Effector memory CD4-positive, alpha-beta T cell (primary cell): Measurements from ENCODE around the gene CES4A.
"Not testable (repeated sequence)": the region's sequence is repeated elsewhere in the genome, so short reads cannot be mapped to it uniquely, and the experiment has no call there.

ENCODE experiments used
- DNase-seq, 3 donors: peaks; one replicate each; pipeline ENCODE4 v3.0.0-alpha.2; 2020
- H3K27ac ChIP-seq: 2 replicates; pipeline ENCODE4 v1.7.0; 2013; ENCODE audit warnings: mild to moderate bottlenecking, low read length, moderate library complexity; ENCODE audit not compliant: insufficient read depth, poor library complexity, severe bottlenecking
- H3K27me3 ChIP-seq: replicated peaks from 2 replicates; pipeline ENCODE4 v1.7.0; 2013; ENCODE audit warnings: mild to moderate bottlenecking, low read length; ENCODE audit not compliant: insufficient read depth, control insufficient read depth, poor library complexity, severe bottlenecking
- H3K36me3 ChIP-seq: 2 replicates; pipeline ENCODE4 v1.7.0; 2013; ENCODE audit warnings: mild to moderate bottlenecking, low read length, moderate library complexity; ENCODE audit not compliant: control insufficient read depth, insufficient read depth
- H3K4me1 ChIP-seq: 2 replicates; pipeline ENCODE4 v1.7.0; 2013; ENCODE audit warnings: low read length, mild to moderate bottlenecking; ENCODE audit not compliant: control insufficient read depth, insufficient read depth, poor library complexity, severe bottlenecking
- H3K4me3 ChIP-seq: 2 replicates; pipeline ENCODE4 v1.7.0; 2013; ENCODE audit warnings: low read length, low read depth, mild to moderate bottlenecking; ENCODE audit not compliant: insufficient read depth, poor library complexity, severe bottlenecking
- H3K9me3 ChIP-seq: 2 replicates; pipeline ENCODE4 v1.7.0; 2013; ENCODE audit warnings: mild to moderate bottlenecking, low read length, moderate library complexity; ENCODE audit not compliant: control insufficient read depth

CES4A gene

GRCh38 chr16:66970775-66971720, 17.3 kb upstream of the CES4A start:
- H3K4me3 ChIP-seq: no peak overlapping the region
- no peaks in the 10 kb centered on the region for H3K36me3 ChIP-seq
- DNase-seq: no peak
- H3K27me3 ChIP-seq: no peaks in the 10 kb centered on the region
- H3K27ac ChIP-seq: no peak overlapping the region
- no peaks in the 10 kb centered on the region for H3K9me3 ChIP-seq
- H3K4me1 ChIP-seq: no peaks in the 10 kb centered on the region

- H3K27ac ChIP-seq: no peak overlapping the region
- H3K4me1 ChIP-seq: no peaks in the 10 kb centered on the region
- DNase-seq: no peak
- no peaks in the 10 kb centered on the region for H3K36me3 ChIP-seq
- H3K9me3 ChIP-seq: no peaks in the 10 kb centered on the region
- H3K4me3 ChIP-seq: no peak overlapping the region
- no peaks in the 10 kb centered on the region for H3K27me3 ChIP-seq
These were observed 15.4 kb upstream of the CES4A start for GRCh38 chr16:66972983-66973382.

- no peaks in the 10 kb centered on the region for H3K27me3 ChIP-seq
- no peak for DNase-seq
- no peaks in the 10 kb centered on the region for H3K4me1 ChIP-seq
- no peaks in the 10 kb centered on the region for H3K36me3 ChIP-seq
- H3K4me3 ChIP-seq: no peak overlapping the region
- no peak overlapping the region for H3K27ac ChIP-seq
- no peaks in the 10 kb centered on the region for H3K9me3 ChIP-seq
These were observed 14.7 kb upstream of the CES4A start for GRCh38 chr16:66973716-66974115.

GRCh38 chr16:66974156-66974931, 14.0 kb upstream of the CES4A start:
- not testable (repeated sequence) for H3K27ac ChIP-seq, DNase-seq, H3K9me3 ChIP-seq, H3K4me3 ChIP-seq, H3K4me1 ChIP-seq, H3K27me3 ChIP-seq, H3K36me3 ChIP-seq

- DNase-seq: peak; percentile 12 to 29 (median 22)
- H3K27ac ChIP-seq: not testable (repeated sequence)
These were observed 13.5 kb upstream of the CES4A start for GRCh38 chr16:66974932-66975246.

GRCh38 chr16:66975302-66975893, 13.0 kb upstream of the CES4A start:
- H3K36me3 ChIP-seq: no peaks in the 10 kb centered on the region
- H3K27me3 ChIP-seq: no peaks in the 10 kb centered on the region
- H3K4me3 ChIP-seq: no peak overlapping the region
- DNase-seq: no peak
- no peaks in the 10 kb centered on the region for H3K4me1 ChIP-seq
- H3K27ac ChIP-seq: no peak overlapping the region
- H3K9me3 ChIP-seq: no peaks in the 10 kb centered on the region

More at GRCh38 chr16:66974932-66975246, 13.5 kb upstream of the CES4A start:
- not testable (repeated sequence) for H3K9me3 ChIP-seq, H3K4me3 ChIP-seq, H3K4me1 ChIP-seq, H3K36me3 ChIP-seq, H3K27me3 ChIP-seq

GRCh38 chr16:66976746-66977145, 11.6 kb upstream of the CES4A start:
- Histone ChIP-seq H3K4me3 (no peak overlapping the region), H3K27me3 (no peaks in the 10 kb centered on the region), H3K27ac (no peak overlapping the region), H3K9me3 (no peaks in the 10 kb centered on the region), H3K4me1 (no peaks in the 10 kb centered on the region), H3K36me3 (no peaks in the 10 kb centered on the region)
- no peak for DNase-seq

GRCh38 chr16:66977341-66978113, 10.9 kb upstream of the CES4A start:
- no peaks in the 10 kb centered on the region for H3K27me3 ChIP-seq
- peaks cover 4% of the 10 kb centered on the region for H3K4me1 ChIP-seq
- H3K9me3 ChIP-seq: no peaks in the 10 kb centered on the region
- H3K36me3 ChIP-seq: no peaks in the 10 kb centered on the region
- peak; percentile 69 to 83 (median 77) for DNase-seq
- H3K27ac ChIP-seq: no peak overlapping the region
- H3K4me3 ChIP-seq: no peak overlapping the region

GRCh38 chr16:66979011-66979717, 9.2 kb upstream of the CES4A start:
- no peaks in the 10 kb centered on the region for H3K9me3 ChIP-seq
- no peak overlapping the region for H3K4me3 ChIP-seq
- no peaks in the 10 kb centered on the region for H3K36me3 ChIP-seq
- H3K4me1 ChIP-seq: peaks cover 5% of the 10 kb centered on the region
- DNase-seq: no peak
- H3K27ac ChIP-seq: no peak overlapping the region
- no peaks in the 10 kb centered on the region for H3K27me3 ChIP-seq
